Panc1 (cell line): ENCODE measurements around the gene GKN1.

ENCODE experiments used
- POLR2AphosphoS5 ChIP-seq: IDR thresholded peaks from 2 replicates; pipeline ENCODE4 v1.6.1; 2012; ENCODE audit warnings: mild to moderate bottlenecking, low read depth, low read length, moderate library complexity
- TF ChIP-seq, protein P1 (sequence below): fragments of 450-650 bp; IDR thresholded peaks from 2 replicates; pipeline ENCODE4 v1.5.1; 2017; ENCODE audit warnings: mild to moderate bottlenecking

DNA sequence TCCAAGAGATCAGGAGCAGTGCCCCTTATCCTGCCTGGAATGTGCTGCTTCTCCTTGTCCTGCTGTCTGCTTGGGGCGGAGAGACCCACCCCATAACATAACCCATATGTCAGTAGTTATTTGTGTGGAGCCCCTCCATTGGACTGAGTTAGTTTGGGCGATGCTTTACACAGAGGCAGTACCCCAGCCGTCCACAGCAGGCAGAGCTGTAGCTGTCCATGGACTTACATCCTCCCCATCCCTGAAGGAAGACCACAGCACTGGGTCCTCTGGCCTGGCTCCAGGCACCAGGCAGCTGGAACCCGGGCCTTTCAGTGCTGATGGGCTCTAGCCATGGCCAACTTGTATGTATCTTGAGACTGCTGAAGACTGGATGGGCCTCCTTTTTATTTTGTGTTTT lies 42.0 kb upstream of the GKN1 start:
- TF ChIP-seq, protein P1, sequence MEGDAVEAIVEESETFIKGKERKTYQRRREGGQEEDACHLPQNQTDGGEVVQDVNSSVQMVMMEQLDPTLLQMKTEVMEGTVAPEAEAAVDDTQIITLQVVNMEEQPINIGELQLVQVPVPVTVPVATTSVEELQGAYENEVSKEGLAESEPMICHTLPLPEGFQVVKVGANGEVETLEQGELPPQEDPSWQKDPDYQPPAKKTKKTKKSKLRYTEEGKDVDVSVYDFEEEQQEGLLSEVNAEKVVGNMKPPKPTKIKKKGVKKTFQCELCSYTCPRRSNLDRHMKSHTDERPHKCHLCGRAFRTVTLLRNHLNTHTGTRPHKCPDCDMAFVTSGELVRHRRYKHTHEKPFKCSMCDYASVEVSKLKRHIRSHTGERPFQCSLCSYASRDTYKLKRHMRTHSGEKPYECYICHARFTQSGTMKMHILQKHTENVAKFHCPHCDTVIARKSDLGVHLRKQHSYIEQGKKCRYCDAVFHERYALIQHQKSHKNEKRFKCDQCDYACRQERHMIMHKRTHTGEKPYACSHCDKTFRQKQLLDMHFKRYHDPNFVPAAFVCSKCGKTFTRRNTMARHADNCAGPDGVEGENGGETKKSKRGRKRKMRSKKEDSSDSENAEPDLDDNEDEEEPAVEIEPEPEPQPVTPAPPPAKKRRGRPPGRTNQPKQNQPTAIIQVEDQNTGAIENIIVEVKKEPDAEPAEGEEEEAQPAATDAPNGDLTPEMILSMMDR: no peak
- no peak for TF ChIP-seq POLR2AphosphoS5
